T-cell (primary cell): Measurements from ENCODE around the gene THSD8. TPM values are rescaled to one million over a fixed set of nuclear protein-coding genes. Genes with fewer than 3 reads are reported as not detected.
A peak's percentile ranks its signal among the peaks of the same experiment; 100 is the strongest.

ENCODE experiments used
- ATAC-seq, 4 experiments: fragments of 200-7000 bp in 3 of 4; fragments of 150-1000 bp in 1 of 4; cut with Tn5 transposase; replicated peaks in 1 of 4; 1 replicate in 3 of 4; 2 replicates in 1 of 4; pipeline ENCODE4 v1.10.0; 2021; ENCODE audit warnings: moderate library complexity in 3 of 4, mild to moderate bottlenecking in 2 of 4, moderate number of reproducible peaks in 1 of 4
- CTCF ChIA-PET, 2 donors: fragments of 300-600 bp; sonication (Branson Sonifier 250); formaldehyde crosslinking; loops; one replicate each; lab custom pipeline; 2022; ENCODE audit warnings: antibody characterized with exemption in 2 of 2; lab: Charles Lee
- POLR2A ChIA-PET, 2 donors: fragments of 300-600 bp; sonication (Branson Sonifier 250); formaldehyde crosslinking; loops; one replicate each; lab custom pipeline; 2022; ENCODE audit warnings: antibody characterized with exemption in 2 of 2; lab: Charles Lee
- DNase-seq, 35 experiments: peaks; one replicate each; pipeline versions ENCODE4 v3.0.0 to v3.0.0-alpha.2; 2013 to 2023
- H3K27ac ChIP-seq: one replicate; pipeline ENCODE4 v1.5.1; 2013; ENCODE audit warnings: low read length
- H3K27me3 ChIP-seq, 2 experiments: replicated peaks in 1 of 2; 1 replicate in 1 of 2; 2 replicates in 1 of 2; pipeline versions ENCODE4 v1.6.1 to v1.7.0; 2013; ENCODE audit warnings: low read length in 1 of 2, mixed read lengths in 1 of 2; ENCODE audit not compliant: control insufficient read depth in 2 of 2, insufficient read depth in 2 of 2; ENCODE audit errors: extremely low read depth in 1 of 2
- H3K36me3 ChIP-seq, 2 donors: 1 replicate in 1 of 2; 2 replicates in 1 of 2; pipeline versions ENCODE4 v1.6.1 to v1.7.0; 2013; ENCODE audit warnings: low read length in 1 of 2; ENCODE audit not compliant: control insufficient read depth in 2 of 2, insufficient read depth in 1 of 2; ENCODE audit errors: extremely low read depth in 1 of 2
- H3K4me1 ChIP-seq, 2 experiments: 1 replicate in 1 of 2; 2 replicates in 1 of 2; pipeline versions ENCODE4 v1.6.1 to v1.7.0; 2013; ENCODE audit warnings: low read length in 2 of 2, mixed read lengths in 1 of 2; ENCODE audit not compliant: insufficient read depth in 2 of 2, control insufficient read depth in 1 of 2; ENCODE audit errors: extremely low read depth in 1 of 2
- H3K4me3 ChIP-seq, 2 donors: 1 replicate in 1 of 2; 2 replicates in 1 of 2; pipeline versions ENCODE4 v1.5.1 to v1.7.0; 2013; ENCODE audit warnings: mild to moderate bottlenecking in 2 of 2, low read length in 1 of 2, moderate library complexity in 1 of 2; ENCODE audit not compliant: control insufficient read depth in 1 of 2; ENCODE audit errors: extremely low read depth in 1 of 2
- H3K9me3 ChIP-seq: 2 replicates; pipeline ENCODE4 v1.7.0; 2013
- H3K27ac Mint-ChIP-seq, 2 donors: one replicate each; pipeline ENCODE4 v1.8.0; 2020 to 2021; ENCODE audit warnings: mild to moderate bottlenecking in 2 of 2, mixed read lengths in 2 of 2
- H3K27me3 Mint-ChIP-seq, 2 donors: one replicate each; pipeline ENCODE4 v1.8.0; 2021 to 2022; ENCODE audit warnings: mixed read lengths in 2 of 2
- H3K36me3 Mint-ChIP-seq: one replicate; pipeline ENCODE4 v1.8.0; 2021; ENCODE audit warnings: mixed read lengths
- H3K4me1 Mint-ChIP-seq, 3 donors: one replicate each; pipeline ENCODE4 v1.8.0; 2020 to 2022; ENCODE audit warnings: mixed read lengths in 3 of 3, mild to moderate bottlenecking in 1 of 3
- H3K4me3 Mint-ChIP-seq, 3 donors: one replicate each; pipeline ENCODE4 v1.8.0; 2020 to 2022; ENCODE audit warnings: mild to moderate bottlenecking in 3 of 3, mixed read lengths in 3 of 3, moderate library complexity in 3 of 3
- H3K9me3 Mint-ChIP-seq, 3 donors: one replicate each; pipeline ENCODE4 v1.8.0; 2020 to 2022; ENCODE audit warnings: mixed read lengths in 3 of 3
- WGBS: methylation state at CpG from one replicate; pipeline ENCODE4 v1.1.5; 2013; ENCODE audit warnings: missing lambda C conversion rate; ENCODE audit not compliant: insufficient coverage; 5-methylcytosine and 5-hydroxymethylcytosine counted together
- total RNA-seq, 35 experiments: library from RNA in 6 of 35; stranded (reverse) in 6 of 35; fragments of 120-200 nt in 1 of 35; gene quantifications; one replicate each; pipeline versions ENCODE4 v1.2.1 to v1.2.4 and lab custom pipeline; 2013 to 2026

Gene THSD8
- total RNA-seq (1 to 10 TPM in 1 of 5 donors, under 1 TPM in 3, not detected in 1; 0.63 to 2.4 (median 0.97) TPM), total RNA-seq (lab: John Stamatoyannopoulos, UW) (0 to 0.25 (median 0.06) reads per million in 29 experiments)
- total RNA-seq (2013): 3.3 TPM

GRCh38 chr19:12801466-12802266 is at the start of gene THSD8, which contains the start of gene PRDX2:
THSD8 (plus strand) TSS chr19:12802069; CDS start chr19:12802072, 3 bp downstream.
PRDX2 (minus strand) TSS chr19:12801800; CDS start chr19:12801261, 539 bp downstream.
- peak within 1 kb of the TSS; percentile 86 to 87 (median 86) for H3K4me3 Mint-ChIP-seq
- peak; percentile 22 to 80 (median 78) for ATAC-seq
- peaks cover under 1% of the 10 kb centered on the region for H3K36me3 Mint-ChIP-seq
- Histone ChIP-seq H3K36me3 (peaks cover 0 to 20% of the 10 kb centered on the region in 2 donors), H3K27ac (peak within 1 kb of the TSS; percentile 65), H3K9me3 (no peaks in the 10 kb centered on the region), H3K4me3 (peak within 1 kb of the TSS; percentile 93 to 96), H3K4me1 (peaks cover 6 to 37% of the 10 kb centered on the region in 2 experiments), H3K27me3 (peaks cover 0 to 2% of the 10 kb centered on the region in 2 experiments)
- H3K9me3 Mint-ChIP-seq: no peaks in the 10 kb centered on the region
- WGBS: under 1% methylated on average over 77 of the region's 78 CpGs
- peak in 27 of 35 experiments; percentile 33 to 83 (median 58) for DNase-seq
- H3K4me1 Mint-ChIP-seq: peaks cover 24 to 33% (median 29%) of the 10 kb centered on the region in 3 donors
- H3K27ac Mint-ChIP-seq: peak within 1 kb of the TSS; percentile 76 to 85
- ChIA-PET POLR2A (interaction anchor here (0.6 kb wide), 2 partner anchors 25 to 1604 kb away, joined by 3 to 7 read pairs; no protein-coding TSS in a partner anchor), CTCF (interaction anchor here in 1 of 2 donors (0.6 kb wide), 1 partner anchor 290 kb away, joined by 4 read pairs; no protein-coding TSS in a partner anchor)
- H3K27me3 Mint-ChIP-seq: no peaks in the 10 kb centered on the region

- Mint-ChIP-seq H3K4me3 (no peak overlapping the region), H3K4me1 (peaks cover 4 to 15% (median 7%) of the 10 kb centered on the region in 3 donors), H3K9me3 (no peaks in the 10 kb centered on the region), H3K36me3 (no peaks in the 10 kb centered on the region), H3K27me3 (peaks cover 28 to 43% of the 10 kb centered on the region in 2 donors), H3K27ac (no peak overlapping the region)
- no peak for DNase-seq
- H3K4me3 ChIP-seq: no peak overlapping the region
- no peak for ATAC-seq
- 67% methylated on average over 42 of the region's 50 CpGs for WGBS
- H3K27ac ChIP-seq: no peak overlapping the region
- no peaks in the 10 kb centered on the region for H3K36me3 ChIP-seq
- ChIA-PET POLR2A (interaction anchor here in 1 of 2 donors (0.7 kb wide), 1 partner anchor 130 kb away, joined by 12 read pairs; no protein-coding TSS in a partner anchor), CTCF (no interaction called here)
- H3K27me3 ChIP-seq: peaks cover 0 to 74% of the 10 kb centered on the region in 2 experiments
- H3K4me1 ChIP-seq: peaks cover 0 to 18% of the 10 kb centered on the region in 2 experiments
- H3K9me3 ChIP-seq: no peaks in the 10 kb centered on the region
Observed at GRCh38 chr19:12754465-12755196, 47.2 kb upstream of the THSD8 start.

GRCh38 chr19:12756150-12756883 is 45.6 kb upstream of the THSD8 start:
- ATAC-seq: no peak
- Histone ChIP-seq H3K4me3 (no peak overlapping the region), H3K4me1 (peaks cover 0 to 9% of the 10 kb centered on the region in 2 experiments), H3K9me3 (no peaks in the 10 kb centered on the region), H3K36me3 (no peaks in the 10 kb centered on the region), H3K27ac (no peak overlapping the region), H3K27me3 (peaks cover 0 to 60% of the 10 kb centered on the region in 2 experiments)
- Mint-ChIP-seq H3K27me3 (peaks cover 20 to 34% of the 10 kb centered on the region in 2 donors), H3K4me3 (no peak overlapping the region), H3K4me1 (peaks cover 0 to 11% (median 8%) of the 10 kb centered on the region in 3 donors), H3K9me3 (no peaks in the 10 kb centered on the region), H3K36me3 (no peaks in the 10 kb centered on the region), H3K27ac (no peak overlapping the region)
- no peak for DNase-seq
- WGBS: 90% methylated on average over 17 of the region's 19 CpGs
- ChIA-PET POLR2A (no interaction called here), CTCF (interaction anchor here (0.6 to 0.9 kb wide), 3 partner anchors 17 to 62 kb away, joined by 3 to 9 read pairs (median 4); no protein-coding TSS in a partner anchor)

- H3K36me3 ChIP-seq: no peaks in the 10 kb centered on the region
- Mint-ChIP-seq H3K4me1 (peaks cover 0 to 11% (median 8%) of the 10 kb centered on the region in 3 donors), H3K27me3 (peaks cover 14 to 31% of the 10 kb centered on the region in 2 donors), H3K4me3 (peak overlapping the region in 1 of 3 donors; percentile 17), H3K9me3 (no peaks in the 10 kb centered on the region), H3K36me3 (no peaks in the 10 kb centered on the region), H3K27ac (no peak overlapping the region)
- DNase-seq: peak in 31 of 35 experiments; percentile 15 to 76 (median 45)
- ChIA-PET CTCF (interaction anchor here in 1 of 2 donors (0.6 to 1.7 kb wide), 6 partner anchors 35 to 89 kb away, joined by 3 to 6 read pairs (median 3); a partner anchor contains a TSS), POLR2A (interaction anchor here (0.5 to 0.7 kb wide), 2 partner anchors 11 to 67 kb away, joined by 6 to 9 read pairs; no protein-coding TSS in a partner anchor)
- ATAC-seq: peak; percentile 68 to 85 (median 75)
- H3K9me3 ChIP-seq: no peaks in the 10 kb centered on the region
- peak overlapping the region in 1 of 2 donors; percentile 51 for H3K4me3 ChIP-seq
- H3K27me3 ChIP-seq: peaks cover 0 to 47% of the 10 kb centered on the region in 2 experiments
- WGBS: 11% methylated on average over 58 of the region's 60 CpGs
- H3K27ac ChIP-seq: no peak overlapping the region
- peaks cover 0 to 9% of the 10 kb centered on the region in 2 experiments for H3K4me1 ChIP-seq
Observed at GRCh38 chr19:12757544-12758274, 44.2 kb upstream of the THSD8 start.

- peaks cover 8 to 16% of the 10 kb centered on the region in 2 donors for H3K27me3 Mint-ChIP-seq
- no peak overlapping the region for H3K27ac ChIP-seq
- H3K36me3 Mint-ChIP-seq: peaks cover under 1% of the 10 kb centered on the region
- H3K36me3 ChIP-seq: peaks cover 0 to 7% of the 10 kb centered on the region in 2 donors
- no peak overlapping the region for H3K27ac Mint-ChIP-seq
- no peak overlapping the region for H3K4me3 Mint-ChIP-seq
- POLR2A ChIA-PET: interaction anchor here in 1 of 2 donors (0.6 kb wide), 1 partner anchor 112 kb away, joined by 7 read pairs; no protein-coding TSS in a partner anchor
- no peaks in the 10 kb centered on the region for H3K9me3 Mint-ChIP-seq
- no peak overlapping the region for H3K4me3 ChIP-seq
- ATAC-seq: no peak
- H3K4me1 Mint-ChIP-seq: peaks cover 0 to 11% (median 8%) of the 10 kb centered on the region in 3 donors
- peaks cover 0 to 9% of the 10 kb centered on the region in 2 experiments for H3K4me1 ChIP-seq
- no peak for DNase-seq
- WGBS: no CpG with 5 or more reads among the region's 6 CpGs
- peaks cover 0 to 32% of the 10 kb centered on the region in 2 experiments for H3K27me3 ChIP-seq
- no peaks in the 10 kb centered on the region for H3K9me3 ChIP-seq
- CTCF ChIA-PET: interaction anchor here (0.7 to 3.1 kb wide), 7 partner anchors 19 to 87 kb away, joined by 3 to 18 read pairs (median 5); partner anchors contain the start of gene GET3 (in 1 of the 2)
Observed at GRCh38 chr19:12759686-12760085, 42.2 kb upstream of the THSD8 start.
